Erythroblast (primary cell): ENCODE data around the gene LRRC74B.
"Not testable (repeated sequence)": the region's sequence is repeated elsewhere in the genome, so short reads cannot be mapped to it uniquely, and the experiment has no call there.

Experiments used
- DNase-seq, 2 experiments: peaks; one replicate each; lab custom pipeline; 2025; lab: John Stamatoyannopoulos, UW
- GATA1 ChIP-seq: IDR thresholded peaks from 2 replicates; pipeline ENCODE4 v1.6.1; 2011; ENCODE audit warnings: low read depth, mild to moderate bottlenecking, control low read depth, low read length, moderate library complexity
- POLR2A ChIP-seq: IDR thresholded peaks from 2 replicates; pipeline ENCODE4 v1.6.1; 2011; ENCODE audit warnings: mild to moderate bottlenecking, low read length

LRRC74B gene

GRCh38 chr22:21079493-21079892, 33.7 kb downstream of the LRRC74B start:
- TF ChIP-seq GATA1 = no peak
- no peak for TF ChIP-seq POLR2A
- no peak for DNase-seq

- DNase-seq = no peak
- no peak for TF ChIP-seq GATA1
- no peak for TF ChIP-seq POLR2A
These were observed 34.8 kb downstream of the LRRC74B start for GRCh38 chr22:21080435-21081137.

DNA sequence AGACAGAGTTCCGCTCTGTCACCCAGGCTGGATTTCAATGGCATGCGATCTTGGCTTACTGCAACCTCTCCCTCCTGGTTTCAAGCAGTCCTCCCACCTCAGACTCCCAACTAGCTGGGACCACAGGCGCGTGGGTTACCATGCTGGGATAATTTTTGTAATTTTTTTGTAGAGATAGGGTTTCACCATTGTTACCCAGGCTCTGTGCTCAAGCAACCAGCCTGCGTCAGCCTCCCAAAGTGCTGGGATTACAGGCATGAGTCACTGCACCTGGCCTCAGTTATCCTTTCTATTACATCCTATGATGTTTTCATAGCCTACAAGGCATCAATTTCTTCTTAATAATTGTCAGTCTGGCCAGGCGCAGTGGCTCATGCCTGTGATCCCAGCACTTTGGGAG, 36.5 kb downstream of the LRRC74B start:
- TF ChIP-seq POLR2A (no peak), GATA1 (no peak)
- no peak for DNase-seq

GRCh38 chr22:21087119-21087518, 41.4 kb downstream of the LRRC74B start:
- no peak for TF ChIP-seq GATA1
- TF ChIP-seq POLR2A = no peak
- DNase-seq = no peak

DNA sequence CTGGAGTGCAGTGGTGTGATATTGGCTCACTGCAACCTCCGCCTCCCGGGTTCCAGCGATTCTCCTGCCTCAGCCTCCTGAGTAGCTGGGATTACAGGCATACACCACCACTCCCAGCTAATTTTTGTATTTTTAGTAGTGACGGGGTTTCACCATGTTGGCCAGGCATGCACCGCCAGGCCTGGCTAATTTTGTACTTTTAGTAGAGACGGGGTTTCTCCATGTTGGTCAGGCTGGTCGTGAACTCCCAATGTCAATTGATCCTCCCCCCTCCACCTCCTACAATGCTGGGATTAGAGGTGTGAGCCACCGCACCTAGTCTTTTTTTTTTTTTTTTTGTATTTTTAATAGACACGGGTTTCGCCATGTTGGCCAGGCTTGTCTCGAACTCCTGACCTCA, 42.2 kb downstream of the LRRC74B start:
- not testable (repeated sequence) for DNase-seq

DNA sequence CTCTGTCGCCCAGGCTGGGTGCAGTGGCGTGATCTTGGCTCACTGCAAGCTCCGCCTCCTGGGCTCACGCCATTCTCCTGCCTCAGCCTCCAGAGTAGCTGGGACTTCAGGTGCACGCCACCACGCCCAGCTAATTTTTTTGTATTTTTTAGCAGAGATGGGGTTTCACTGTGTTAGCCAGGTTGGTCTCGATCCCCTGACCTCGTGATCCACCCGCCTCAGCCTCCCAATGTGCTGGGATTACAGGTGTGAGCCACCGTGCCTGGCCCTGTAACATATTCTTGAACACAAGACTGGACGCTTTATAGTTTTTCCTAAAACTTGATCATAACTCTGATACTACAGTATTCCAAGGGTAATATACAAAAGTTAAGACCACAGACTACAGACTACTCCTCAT, 45.5 kb downstream of the LRRC74B start:
- DNase-seq = not testable (repeated sequence)

- no peak for DNase-seq
- TF ChIP-seq POLR2A = no peak
These were observed 47.2 kb downstream of the LRRC74B start for GRCh38 chr22:21092797-21093554.

DNA sequence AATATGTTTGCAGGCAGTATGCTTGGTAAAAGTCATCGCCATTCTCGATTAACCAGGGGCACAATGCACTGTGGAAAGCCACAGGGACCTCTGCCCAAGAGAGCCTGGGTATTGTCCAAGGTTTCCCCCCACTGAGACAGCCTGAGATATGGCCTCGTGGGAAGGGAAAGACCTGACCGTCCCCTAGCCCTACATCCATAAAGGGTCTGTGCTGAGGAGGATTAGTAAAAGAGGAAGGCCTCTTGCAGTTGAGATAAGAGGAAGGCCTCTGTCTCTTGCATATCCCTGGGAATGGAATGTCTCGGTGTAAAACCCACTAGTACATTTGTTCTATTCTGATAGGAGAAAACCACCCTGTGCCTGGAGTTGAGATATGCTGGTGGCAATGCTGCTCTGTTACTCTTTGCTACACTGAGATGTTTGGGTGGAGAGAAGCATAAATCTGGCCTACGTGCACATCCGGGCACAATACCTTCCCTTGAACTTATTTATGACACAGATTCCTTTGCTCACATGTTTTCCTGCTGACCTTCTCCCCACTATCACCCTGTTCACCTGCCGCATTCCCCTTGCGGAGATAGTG, 47.9 kb downstream of the LRRC74B start:
- DNase-seq = peak in 1 of 2 experiments; percentile 11

GRCh38 chr22:21094911-21095772, 49.4 kb downstream of the LRRC74B start:
- no peak for DNase-seq
- TF ChIP-seq POLR2A (no peak), GATA1 (no peak)

DNA sequence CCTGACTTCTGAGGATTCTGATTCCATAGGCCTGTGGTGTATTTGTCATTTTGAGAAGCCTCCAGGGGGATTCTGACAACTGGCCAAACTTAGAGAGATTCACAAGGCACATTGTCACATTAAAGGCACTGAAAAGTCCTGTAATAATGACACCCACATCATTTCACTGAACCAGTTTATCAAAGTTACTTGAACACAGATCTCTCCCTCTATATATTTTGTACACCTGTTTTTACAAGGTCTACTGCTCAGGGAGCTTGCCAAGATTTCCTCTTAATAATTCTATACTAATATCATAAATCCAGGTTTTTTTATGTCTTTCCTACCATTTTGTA, 50.0 kb downstream of the LRRC74B start:
- no peak for TF ChIP-seq POLR2A
- TF ChIP-seq GATA1 = no peak
- DNase-seq = no peak

DNA sequence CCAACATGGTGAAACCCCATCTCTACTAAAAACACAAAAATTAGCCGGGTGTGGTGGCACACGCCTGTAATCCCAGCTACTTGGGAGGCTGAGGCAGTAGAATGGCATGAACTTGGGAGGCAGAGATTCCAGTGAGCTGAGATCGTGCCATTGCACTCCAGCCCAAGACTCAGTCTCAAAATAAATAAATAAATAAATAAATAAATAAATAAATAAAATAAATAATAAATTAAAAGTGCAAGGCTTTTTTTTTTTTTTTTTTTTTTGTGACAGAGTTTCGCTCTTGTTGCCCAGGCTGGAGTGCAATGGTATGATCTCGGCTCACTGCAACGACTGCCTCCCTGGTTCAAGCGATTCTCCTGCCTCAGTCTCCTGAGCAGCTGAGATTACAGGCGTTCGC, 51.1 kb downstream of the LRRC74B start:
- not testable (repeated sequence) for DNase-seq

GRCh38 chr22:21098099-21098671, 52.4 kb downstream of the LRRC74B start:
- TF ChIP-seq GATA1 (no peak), POLR2A (no peak)
- DNase-seq = peak; percentile 28 to 31

DNA sequence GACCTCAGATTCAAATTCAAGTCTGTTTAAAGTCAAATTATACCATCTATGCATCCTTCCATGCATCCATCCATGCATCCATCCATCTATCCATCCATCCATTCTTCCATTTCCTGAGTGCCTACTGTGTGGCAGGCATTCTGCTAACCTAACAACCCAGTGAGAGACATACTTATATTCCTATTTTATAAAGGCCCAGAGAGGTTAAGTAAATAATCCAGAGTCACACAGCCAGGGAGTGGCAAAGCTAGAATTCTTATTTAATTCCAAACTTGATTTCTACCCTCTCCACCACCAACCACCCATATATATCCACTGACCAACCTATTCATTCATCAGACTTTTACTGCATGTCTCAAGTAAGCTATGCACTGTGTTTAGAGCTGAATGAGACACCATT, 53.8 kb downstream of the LRRC74B start:
- TF ChIP-seq POLR2A (no peak), GATA1 (no peak)
- no peak for DNase-seq
